NCI-H1417 treated with DMSO at 0.1 percent for 48 hours (cell line): ENCODE results near the gene WNT7A.
"Not testable (repeated sequence)": the region's sequence is repeated elsewhere in the genome, so short reads cannot be mapped to it uniquely, and the experiment has no call there.

Experiments
- DNase-seq: peaks from one replicate; lab custom pipeline; 2025; lab: John Stamatoyannopoulos, UW

WNT7A gene

DNA sequence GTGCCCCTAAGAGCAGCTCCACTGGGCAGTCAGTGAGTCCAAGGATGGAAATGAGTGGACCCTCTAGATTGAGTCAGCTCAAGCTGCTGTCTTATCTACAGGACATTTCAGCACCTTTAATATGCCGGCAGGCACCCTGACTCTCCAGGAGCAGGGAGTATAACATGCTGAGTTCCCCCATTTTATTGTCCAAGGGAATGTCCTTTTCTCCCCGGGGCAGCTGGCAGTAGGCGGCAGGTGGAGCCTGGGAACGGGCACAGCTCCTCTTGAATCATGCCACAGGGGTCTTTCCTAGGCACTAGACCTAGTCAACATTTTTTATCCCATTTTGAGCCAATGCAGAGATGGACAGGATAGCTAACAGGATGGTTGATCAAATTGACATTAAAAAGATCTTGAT lies 14.8 kb downstream of the WNT7A start:
- DNase-seq, result no peak

DNA sequence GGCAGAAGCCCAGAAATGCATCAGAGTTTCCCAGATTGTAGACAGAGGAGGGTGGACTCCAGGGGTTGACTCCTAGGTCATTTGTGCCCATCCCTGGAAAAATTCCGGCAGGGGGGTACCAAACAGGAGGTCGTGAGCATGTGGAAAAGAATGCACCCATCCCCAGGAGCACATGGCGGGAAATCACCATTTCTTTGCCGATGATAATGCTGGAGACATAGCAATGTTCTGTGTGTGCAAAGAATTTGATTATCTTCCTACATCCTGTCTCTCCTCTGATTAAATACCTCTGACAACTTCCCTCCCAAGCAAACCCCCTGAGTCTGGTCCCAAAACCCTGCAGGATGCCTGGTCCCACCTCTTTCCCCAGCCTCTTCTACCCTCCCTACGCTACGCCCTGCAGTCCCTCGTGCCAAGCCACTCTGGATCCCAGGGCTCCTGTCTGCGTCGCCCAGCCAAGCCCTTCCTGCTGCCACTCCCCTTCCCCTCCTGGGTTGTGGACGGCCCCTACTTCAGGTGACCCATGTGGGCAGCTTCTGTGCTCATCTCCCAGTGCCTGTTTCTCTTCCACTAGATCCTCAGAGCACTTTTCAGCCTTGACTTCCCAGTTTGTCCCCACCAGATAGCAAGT lies 15.8 kb downstream of the WNT7A start:
- no peak for DNase-seq

DNA sequence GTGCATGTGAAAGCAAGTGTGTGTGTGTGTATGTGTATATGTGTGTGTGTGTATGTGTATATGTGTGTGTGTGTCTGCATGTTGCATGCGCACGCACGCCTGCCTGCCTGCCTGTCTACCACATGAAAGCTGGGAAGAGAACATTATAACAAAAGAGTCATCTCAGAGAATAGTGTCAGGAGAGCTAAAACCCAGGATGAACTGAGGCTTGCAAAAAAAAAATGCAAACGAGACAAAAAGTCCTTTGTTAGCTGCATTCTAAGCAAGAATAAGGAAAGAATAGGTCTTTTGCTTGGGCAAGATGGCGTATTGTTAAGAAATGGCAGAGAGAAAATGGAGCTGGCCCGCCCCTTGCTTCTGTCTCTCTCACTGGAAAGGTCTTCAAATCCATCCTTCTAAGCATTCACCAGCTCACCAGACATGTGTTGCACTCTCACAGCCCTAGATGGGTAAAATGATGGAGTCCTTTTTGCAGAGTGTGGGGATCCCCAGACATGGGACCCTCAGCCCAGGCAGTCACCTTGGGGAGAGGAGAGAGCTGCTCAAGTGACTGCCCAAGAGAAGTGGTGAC lies 16.4 kb downstream of the WNT7A start:
- no peak for DNase-seq

DNA sequence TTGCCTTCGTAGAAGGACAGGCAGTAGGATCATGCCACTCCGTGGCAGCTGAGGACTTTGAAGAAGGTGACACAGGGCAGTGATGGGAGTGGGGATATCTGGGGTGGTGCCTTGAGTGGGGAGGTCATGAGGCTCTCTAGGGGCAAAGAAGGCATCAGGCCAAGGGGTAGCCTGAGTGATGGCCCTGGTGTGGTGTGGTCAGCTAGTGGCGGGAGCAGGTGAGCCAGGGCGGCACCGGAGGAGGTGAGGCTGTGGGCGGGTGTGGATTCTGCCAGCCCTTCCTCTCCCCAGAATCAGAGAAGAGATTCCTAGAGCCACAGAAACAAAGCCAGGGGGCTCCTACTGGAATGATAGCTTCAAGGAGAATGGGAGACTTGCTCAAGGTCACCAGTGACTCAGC lies 18.4 kb downstream of the WNT7A start:
- no peak for DNase-seq

DNA sequence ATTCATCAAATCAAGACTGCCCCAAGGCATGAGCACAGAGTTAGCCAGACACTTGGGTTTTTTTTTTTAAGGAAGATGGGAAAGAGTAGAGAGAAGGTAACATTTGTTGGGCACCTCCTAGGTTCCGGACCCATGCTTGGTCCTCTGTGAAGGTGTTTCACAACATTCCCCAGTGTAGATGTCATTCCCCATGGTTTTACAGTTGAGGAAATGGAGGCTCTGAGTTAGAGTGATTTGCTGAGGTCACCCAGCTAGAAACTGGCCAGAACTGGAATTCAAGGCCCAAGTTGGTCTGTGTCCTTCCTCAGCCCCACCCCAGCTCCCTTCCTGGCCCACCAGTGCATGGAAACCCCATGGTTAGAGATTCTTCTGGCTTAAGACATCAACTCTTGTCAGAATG lies 19.9 kb downstream of the WNT7A start:
- no peak for DNase-seq

DNA sequence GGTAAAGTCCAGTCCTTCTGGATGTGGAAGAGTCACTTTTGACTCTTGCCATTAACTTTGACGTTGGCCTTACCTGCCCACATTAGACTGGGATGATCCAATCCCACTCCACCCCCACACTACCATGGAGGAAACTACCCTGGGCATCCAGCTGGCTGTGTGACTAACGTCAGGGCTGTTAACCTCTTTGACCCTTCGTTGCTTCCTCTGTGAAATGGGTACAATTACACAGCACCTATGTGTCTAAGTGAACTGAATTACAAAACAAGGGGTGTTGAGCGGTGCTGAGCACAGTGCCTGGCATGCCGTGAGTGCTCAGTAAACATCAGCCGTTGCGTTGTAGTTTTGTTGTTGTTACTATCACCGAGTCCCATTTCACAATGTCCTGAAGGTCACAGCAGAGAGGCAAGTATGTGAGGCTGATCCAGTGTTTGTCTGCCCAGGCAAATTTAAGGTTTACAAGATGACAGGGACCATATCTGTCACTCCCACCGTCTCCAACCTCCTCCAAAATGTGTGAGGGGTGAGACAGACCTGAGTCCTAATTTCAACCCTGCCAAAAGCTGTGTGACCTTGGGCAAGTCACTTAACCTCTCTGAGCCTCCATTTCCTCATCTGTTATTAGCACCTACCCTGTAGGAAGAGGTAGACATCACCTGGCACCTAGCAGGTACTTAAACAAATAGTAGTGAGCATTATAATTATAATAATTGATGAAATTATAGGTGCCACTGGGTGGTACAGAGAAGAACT lies 20.9 kb downstream of the WNT7A start:
- DNase-seq, result no peak

DNA sequence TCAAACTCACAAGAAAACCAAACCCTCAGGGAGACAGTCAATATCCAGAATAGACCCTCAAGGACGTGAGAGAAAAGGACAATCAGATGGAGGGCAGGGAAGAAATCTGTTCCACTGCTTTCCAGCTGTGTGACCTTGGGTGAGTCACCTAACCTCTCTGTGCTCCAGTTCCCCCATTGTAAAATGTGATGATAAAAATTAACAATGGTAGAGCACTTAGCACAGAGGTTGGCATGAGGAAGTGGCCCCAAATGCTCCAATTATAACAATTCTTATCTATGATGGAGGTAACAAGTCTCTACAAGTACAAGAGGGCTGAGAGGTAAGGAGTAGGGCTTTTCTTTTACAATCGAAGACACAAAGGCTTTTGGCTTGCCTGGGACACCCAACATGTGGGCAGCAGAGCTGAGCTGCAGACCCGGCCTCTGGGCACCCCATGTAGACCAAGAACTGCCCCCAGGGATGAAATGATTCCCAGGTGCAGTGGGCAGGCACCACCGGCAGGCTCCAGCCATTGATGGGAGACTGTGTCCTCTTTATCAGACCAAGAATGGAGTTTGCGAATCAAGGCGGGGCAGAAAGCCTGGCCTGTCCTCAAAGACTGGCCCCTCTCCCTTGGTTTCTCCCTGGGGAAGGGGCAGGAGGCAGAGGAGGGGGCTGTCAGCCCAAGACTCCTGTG lies 22.0 kb downstream of the WNT7A start:
- no peak for DNase-seq

DNA sequence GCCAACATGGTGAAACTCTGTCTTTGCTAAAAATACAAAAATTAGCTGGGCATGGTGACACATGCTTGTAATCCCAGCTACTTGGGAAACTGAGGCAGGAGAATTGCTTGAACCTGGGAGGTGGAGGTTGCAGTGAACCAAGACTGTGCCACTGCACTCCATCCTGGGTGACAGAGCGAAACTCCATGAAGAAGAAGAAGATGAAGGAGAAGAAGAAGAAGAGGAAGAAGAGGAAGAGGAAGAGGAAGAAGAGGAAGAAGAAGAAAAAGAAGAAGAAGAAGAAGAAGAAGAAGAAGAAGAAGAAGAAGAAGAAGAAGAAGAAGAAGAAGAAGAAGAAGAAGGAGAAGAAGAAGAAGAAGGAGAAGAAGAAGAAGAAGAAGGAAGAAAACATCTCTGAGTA lies 23.2 kb downstream of the WNT7A start:
- DNase-seq, result not testable (repeated sequence)

DNA sequence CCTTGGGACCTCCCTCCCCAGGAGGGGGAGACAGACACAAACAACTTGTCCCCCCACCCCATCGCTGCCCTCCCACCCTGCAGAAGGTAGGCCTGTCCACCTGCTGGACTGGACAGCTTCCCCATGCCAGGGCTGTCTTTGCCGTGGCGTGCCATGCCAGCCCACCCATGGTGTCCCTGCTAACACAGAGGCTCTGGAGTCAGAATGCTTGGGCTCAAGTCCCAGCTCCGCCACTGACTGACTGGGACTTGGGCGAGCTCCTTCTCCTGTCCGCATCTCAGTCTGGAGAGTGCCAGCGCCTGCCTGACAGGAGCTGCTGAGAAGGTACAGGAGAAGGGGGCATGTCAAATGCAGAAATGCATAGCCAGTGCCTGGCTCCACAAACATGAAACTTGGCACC lies 23.9 kb downstream of the WNT7A start:
- no peak for DNase-seq

DNA sequence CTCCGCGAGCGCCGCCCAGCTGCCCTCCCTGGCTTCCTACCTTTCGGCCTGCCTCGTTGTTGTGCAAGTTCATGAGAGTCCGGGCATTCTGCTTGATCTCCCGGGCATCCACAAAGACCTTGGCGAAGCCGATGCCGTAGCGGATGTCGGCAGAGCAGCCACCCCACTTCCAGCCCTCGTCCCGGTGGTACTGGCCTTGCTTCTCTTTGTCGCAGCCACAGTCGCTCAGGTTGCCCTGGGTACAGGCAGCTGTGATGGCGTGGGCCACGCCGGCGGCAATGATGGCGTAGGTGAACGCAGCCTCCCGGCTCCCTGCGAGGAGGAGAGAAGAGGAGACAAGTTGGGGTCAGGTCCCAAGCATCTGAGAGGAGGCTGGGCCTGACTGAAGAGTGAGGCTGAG lies 25.4 kb downstream of the WNT7A start:
- no peak for DNase-seq

DNA sequence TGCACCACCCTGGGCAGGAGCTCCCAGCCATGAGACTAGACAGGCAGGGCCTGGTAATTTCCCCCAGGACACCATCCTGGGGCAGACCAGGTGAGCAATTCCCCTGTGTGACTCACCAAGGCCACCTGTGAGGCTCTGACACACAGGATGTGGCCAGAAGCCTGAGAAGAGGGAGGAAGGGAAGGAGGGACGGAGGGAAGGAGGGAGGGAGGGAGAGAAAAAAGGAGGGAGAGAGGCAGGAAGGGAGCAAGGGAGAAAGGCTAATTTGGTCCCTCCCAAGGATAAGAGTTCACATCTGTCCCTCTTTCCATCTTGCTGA lies 25.9 kb downstream of the WNT7A start:
- DNase-seq, result no peak

DNA sequence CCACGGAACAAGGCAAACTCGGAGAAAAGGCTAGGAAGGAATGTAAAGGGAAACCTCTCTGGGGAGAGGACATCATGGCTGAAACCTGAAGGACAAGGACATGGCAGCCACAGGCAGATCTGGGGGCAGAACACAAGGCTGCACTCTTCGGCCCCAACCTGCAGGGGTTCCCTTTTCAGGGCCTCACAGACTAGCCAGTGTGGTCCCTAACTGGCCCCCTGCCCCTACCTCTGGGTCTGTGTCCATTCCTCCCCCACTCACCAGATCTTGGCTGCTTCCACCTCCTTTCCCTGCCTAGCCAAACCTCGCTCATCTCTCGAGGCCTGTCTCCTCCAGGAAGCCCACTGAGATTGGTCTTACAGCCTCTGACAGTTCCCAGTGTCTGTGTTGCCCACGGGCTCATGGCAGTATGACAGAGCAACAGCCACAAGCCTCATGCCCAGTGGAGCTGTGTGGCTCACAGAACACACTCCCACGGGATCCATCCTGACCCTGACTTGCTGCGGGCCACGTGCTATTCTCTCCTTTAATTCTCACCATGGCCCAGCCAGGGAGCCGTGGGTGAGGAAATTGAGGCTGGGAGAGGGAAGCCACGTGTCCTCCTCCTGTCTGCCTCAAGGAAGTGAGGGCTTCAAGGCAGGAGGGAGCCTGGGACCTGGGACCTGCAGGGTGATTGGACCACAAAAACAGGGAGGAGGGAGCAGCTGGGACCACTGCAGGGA lies 26.5 kb downstream of the WNT7A start:
- DNase-seq, result no peak

DNA sequence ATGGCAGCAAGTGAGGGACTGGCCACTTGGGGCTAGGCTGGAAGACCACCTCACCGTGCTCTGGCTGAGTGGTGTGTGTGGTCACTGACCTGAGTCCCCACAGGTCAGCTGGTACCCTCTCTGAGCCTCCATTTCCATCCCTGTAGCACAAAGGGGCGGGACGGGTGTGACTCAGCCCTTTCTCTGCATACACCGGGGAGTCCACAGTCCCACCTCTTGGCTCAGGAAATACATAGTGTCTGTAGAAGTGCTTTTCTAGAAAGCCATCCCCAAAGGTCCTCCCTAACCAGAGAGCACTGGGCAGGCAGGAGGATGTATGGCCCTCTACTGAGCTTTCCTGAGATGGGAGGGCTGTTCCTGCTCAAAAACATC lies 27.2 kb downstream of the WNT7A start:
- DNase-seq, result no peak

DNA sequence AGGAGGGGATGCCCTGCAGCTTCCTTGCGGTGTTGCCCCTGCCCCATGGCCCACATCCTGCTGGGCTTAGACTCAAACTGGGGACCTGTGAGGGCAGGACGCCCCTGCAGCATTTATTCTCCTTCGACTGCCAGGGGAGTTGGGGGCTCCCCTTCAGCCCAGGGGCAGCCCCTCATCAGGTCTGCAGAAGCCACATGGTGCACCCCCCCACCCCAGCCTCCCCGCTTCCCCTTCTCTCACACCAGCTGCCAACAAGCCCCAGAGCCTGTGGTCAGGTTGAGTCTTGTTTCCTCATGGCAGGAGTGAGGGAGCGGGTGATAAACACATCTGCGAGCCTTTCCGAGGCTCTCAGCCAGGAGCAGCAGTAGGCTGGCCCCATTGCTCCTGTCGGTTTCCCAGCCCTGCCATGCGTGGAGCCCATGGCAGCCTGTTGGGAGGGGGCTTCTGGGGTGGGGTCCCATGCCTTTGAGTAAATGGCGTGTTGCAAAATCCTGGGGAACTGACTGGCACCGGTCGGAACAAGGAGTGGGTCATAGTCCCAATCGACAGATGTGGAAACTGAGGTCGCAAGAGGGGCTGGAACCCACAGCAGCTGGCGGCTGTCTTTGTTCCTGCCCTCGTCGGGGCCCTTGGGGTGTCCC lies 27.8 kb downstream of the WNT7A start:
- DNase-seq, result no peak

DNA sequence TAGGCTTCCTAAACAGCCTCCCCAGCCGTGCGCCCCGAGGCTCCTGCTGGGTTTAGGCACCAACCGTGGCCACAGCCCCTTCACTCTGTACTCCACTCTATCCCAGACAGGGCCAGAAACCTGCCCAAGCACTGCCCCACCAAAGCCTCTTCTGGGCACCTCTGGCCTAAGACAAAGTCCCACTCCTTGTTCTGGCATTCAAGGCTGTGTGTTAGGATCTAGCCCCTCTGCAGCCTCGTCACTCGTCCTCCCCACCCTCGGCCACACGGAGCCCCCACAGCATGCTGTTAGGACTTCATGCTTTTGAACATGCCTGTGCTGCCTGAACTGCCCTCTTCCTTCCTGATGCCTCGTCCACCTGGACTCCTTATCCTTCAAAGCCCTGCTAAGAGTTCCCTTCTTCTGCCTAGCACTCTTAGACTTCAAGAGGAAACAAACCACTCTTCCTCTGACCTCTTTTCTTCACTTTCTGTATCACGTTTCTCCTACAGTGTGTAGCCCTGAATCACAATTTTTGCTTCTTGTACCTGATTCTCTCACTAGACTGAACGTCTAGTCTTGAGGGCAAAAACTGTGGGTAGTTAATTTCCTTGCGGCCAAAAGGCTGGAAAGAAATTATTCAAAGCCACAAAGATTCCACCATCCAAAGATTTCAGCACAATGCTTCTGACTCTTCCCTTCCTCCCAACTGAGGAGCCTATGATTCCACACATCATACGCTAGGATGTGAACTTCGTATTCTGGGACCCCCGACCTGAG lies 28.6 kb downstream of the WNT7A start:
- no peak for DNase-seq

DNA sequence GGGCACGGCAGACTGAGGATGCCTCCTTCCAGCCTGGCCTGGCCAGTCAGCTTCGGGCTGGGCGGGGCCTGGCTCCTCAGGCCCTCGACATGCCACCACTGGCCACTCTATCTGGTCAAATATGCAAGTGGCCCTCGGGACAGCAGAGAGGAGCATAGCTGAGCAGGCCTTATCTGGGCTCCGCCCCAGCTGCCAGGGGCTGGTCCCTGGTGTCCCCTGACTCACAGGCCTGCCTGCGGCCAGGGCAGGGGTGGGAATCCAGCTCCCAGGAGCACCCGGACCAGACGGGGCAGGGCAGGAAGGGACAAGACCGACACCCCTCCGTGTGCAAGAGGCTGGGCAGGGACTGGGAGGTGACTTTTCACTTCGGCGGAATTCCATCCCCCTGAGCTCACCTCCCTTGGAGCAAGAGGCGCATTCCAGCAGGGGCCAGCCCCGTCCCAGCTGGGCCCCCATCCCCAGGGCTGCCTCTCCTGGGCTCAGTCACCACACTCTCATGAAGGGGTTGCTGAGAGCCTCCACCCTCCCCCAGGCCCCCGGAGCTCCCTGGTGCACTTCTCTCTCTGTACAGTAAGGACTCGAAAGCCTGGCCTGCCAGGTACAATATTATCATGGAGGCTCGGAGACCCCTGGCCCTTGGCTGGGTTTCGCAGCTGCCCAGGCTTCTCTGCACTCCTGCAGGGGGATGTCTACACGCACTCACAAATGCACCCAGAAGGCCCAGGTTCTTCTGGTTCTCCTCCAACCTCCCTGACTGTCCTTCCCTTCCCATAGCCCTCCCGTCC lies 29.5 kb downstream of the WNT7A start:
- no peak for DNase-seq

DNA sequence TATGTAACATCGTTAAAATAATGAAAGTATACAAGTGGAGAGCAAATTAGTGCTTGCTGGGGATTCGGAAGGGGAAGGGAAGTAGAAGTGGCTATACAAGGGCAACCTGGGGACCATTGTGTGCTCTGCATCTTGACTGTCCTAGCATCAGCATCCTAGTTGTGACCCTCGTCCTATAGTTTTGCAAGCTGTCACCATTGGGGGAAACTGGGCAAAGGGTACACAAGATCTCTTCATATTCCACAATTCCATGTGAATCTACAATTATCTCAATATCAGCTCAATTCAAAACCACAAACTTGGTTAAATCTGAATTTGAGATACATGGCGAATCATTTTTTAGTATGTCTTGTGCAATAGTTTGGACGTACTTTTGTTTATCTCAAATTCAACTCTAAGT lies 30.9 kb downstream of the WNT7A start:
- DNase-seq, result no peak

DNA sequence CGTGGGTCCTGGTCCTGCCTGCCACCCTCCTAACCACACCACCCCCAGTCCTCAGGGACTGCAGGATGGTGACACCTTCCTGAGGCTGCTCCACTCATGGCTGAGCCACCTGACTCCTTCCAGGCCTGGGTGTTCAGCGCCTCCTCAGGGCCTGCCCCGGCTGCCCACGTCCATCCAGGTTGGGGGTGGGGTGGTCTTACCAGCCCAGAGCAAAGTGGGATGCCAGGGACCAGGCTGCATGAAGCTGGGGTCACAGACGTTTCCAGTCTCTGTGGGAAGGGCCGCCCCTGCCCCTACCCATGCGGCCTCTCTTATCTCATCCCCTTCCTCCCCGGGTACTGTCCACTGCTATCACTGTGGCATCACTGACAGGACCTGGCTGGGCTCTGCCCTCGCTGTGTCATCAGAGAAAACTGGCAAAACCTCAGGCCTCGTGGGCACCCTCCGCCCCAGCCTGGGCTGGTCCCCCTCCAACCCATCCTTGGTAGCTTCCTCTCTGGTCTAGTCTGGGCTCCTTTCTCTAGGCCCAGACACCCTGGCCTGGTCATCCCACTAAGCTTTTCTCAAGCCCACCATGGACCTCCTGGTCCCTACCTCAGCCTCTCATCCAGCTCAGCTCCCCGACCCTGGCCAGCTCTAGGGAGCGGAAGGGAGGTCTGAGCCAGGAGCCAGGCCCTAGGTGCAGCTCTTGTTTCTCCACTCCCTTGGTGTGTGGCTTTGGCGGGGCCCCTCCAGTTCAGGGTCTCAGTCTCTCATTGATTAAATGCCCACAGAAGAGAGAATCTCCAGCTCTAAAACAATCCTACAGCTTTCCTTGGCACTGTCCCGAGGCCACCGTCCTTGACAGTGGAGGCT lies 32.9 kb downstream of the WNT7A start:
- no peak for DNase-seq

DNA sequence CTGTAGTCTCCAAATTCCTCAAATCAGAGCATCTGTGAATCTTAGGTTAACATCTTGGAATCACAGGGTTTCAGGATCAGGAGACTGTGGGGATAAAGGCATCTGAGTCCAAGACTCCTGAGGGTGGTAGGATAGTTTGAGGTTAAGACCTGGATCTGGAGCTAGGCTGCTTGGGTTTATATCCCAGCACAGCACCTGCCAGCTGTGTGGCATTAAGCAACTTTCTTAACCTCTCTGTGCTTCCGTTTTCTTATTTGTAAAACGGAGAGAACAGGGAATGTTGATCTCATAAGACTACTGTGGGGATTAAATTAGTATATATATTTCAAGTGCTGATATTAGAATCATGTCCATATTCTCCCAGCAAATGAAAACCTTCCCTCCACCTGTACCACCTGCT lies 33.6 kb downstream of the WNT7A start:
- DNase-seq, result no peak

DNA sequence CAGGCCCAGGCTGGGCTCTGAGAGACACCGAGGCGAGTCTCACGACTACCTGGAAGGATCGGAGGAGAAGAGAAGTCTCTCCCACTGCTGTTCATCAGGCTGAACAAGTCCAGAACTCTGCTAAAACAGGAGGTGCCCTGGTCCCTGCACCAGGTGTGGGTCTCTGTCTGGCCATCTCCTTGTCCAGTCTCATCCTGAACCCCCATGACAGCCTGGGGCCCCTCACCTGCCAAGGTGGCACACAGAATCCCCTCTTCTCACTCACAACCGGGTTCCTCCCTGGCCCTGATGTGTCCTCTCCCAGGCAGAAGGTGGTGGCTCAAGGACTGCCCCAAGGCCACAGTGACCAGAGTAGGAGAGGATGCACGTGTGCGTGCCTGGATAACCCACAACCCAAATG lies 34.1 kb downstream of the WNT7A start:
- no peak for DNase-seq
